HL-60/S4 treated with phorbol 12-myristate 13-acetate at 8.2 ng/mL for 4 days and 3 days (cell line): ENCODE measurements around the gene TMEM207.

Experiments
- in situ Hi-C: fragments of 300-500 bp; cut with MboI; formaldehyde crosslinking; loops from 2 replicates; pipeline ENCODE4 v1.15.0; 2022; ENCODE audit warnings: low sequenced_read_pairs

Gene TMEM207

GRCh38 chr3:190444576-190445145, 5.0 kb downstream of the TMEM207 start:
- in situ Hi-C loops = no loop called here

- in situ Hi-C loops = no loop called here
These were observed 5.7 kb downstream of the TMEM207 start for GRCh38 chr3:190444006-190444405.

- in situ Hi-C loops = no loop called here
These were observed 6.4 kb downstream of the TMEM207 start for GRCh38 chr3:190443257-190443656.

- in situ Hi-C loops = no loop called here
These were observed 7.5 kb downstream of the TMEM207 start for GRCh38 chr3:190442240-190442639.

GRCh38 chr3:190436331-190436730, 13.4 kb downstream of the TMEM207 start:
- in situ Hi-C loops = no loop called here

- in situ Hi-C loops = no loop called here
These were observed 14.1 kb downstream of the TMEM207 start for GRCh38 chr3:190435618-190436017.

GRCh38 chr3:190433626-190434025, 16.1 kb downstream of the TMEM207 start:
- in situ Hi-C loops = no loop called here

GRCh38 chr3:190432216-190432615, 17.5 kb downstream of the TMEM207 start:
- in situ Hi-C loops = no loop called here

- in situ Hi-C loops = no loop called here
These were observed 18.8 kb downstream of the TMEM207 start for GRCh38 chr3:190430906-190431305.

GRCh38 chr3:190429681-190430080, 20.0 kb downstream of the TMEM207 start:
- in situ Hi-C loops = no loop called here

GRCh38 chr3:190426806-190427507, 22.7 kb downstream of the TMEM207 start:
- in situ Hi-C loops = no loop called here

GRCh38 chr3:190425833-190426232, 23.9 kb downstream of the TMEM207 start:
- in situ Hi-C loops = no loop called here

- in situ Hi-C loops = loop anchor here (25.0 kb wide), 1 partner anchor 462 kb away; no protein-coding TSS in a partner anchor
These were observed 24.9 kb downstream of the TMEM207 start for GRCh38 chr3:190424478-190425439.

GRCh38 chr3:190424108-190424477, 25.6 kb downstream of the TMEM207 start:
- in situ Hi-C loops = loop anchor here (25.0 kb wide), 1 partner anchor 462 kb away; no protein-coding TSS in a partner anchor

GRCh38 chr3:190414297-190414696, 35.4 kb downstream of the TMEM207 start:
- in situ Hi-C loops = loop anchor here (25.0 kb wide), 1 partner anchor 452 kb away; no protein-coding TSS in a partner anchor

- in situ Hi-C loops = loop anchor here (25.0 kb wide), 1 partner anchor 442 kb away; no protein-coding TSS in a partner anchor
These were observed 45.0 kb downstream of the TMEM207 start for GRCh38 chr3:190404715-190405114.

- in situ Hi-C loops = loop anchor here (25.0 kb wide), 1 partner anchor 440 kb away; no protein-coding TSS in a partner anchor
These were observed 47.7 kb downstream of the TMEM207 start for GRCh38 chr3:190401963-190402362.

GRCh38 chr3:190399677-190400076, 50.0 kb downstream of the TMEM207 start:
- in situ Hi-C loops = loop anchor here (25.0 kb wide), 1 partner anchor 437 kb away; no protein-coding TSS in a partner anchor

- in situ Hi-C loops = no loop called here
These were observed 51.8 kb downstream of the TMEM207 start for GRCh38 chr3:190397889-190398288.

GRCh38 chr3:190396001-190396400, 53.7 kb downstream of the TMEM207 start:
- in situ Hi-C loops = no loop called here

GRCh38 chr3:190388703-190389102, 61.0 kb downstream of the TMEM207 start:
- in situ Hi-C loops = no loop called here
